Smooth muscle cell (in vitro differentiated cells): Measurements from ENCODE around the gene AQR. TPM values are rescaled to one million over a fixed set of nuclear protein-coding genes. Genes with fewer than 3 reads are reported as not detected.

ENCODE experiments used
- DNase-seq: peaks from one replicate; lab custom pipeline; 2025; ENCODE audit not compliant: unreplicated experiment; lab: John Stamatoyannopoulos, UW
- H2AFZ ChIP-seq: fragments of 200-600 bp; sonication (generic); 2 replicates; pipeline ENCODE4 v1.6.0; 2016; ENCODE audit warnings: antibody characterized with exemption, low read depth, mild to moderate bottlenecking
- H3F3A ChIP-seq: fragments of 200-600 bp; sonication (generic); 2 replicates; pipeline ENCODE4 v1.6.0; 2017; ENCODE audit warnings: antibody characterized with exemption, low read depth
- H3K27ac ChIP-seq: fragments of 200-600 bp; sonication (generic); 2 replicates; pipeline ENCODE4 v1.5.1; 2016; ENCODE audit warnings: low read depth, mild to moderate bottlenecking
- H3K27me3 ChIP-seq: fragments of 200-600 bp; sonication (generic); 2 replicates; pipeline ENCODE4 v1.6.1; 2016; ENCODE audit warnings: low read depth, mild to moderate bottlenecking
- H3K36me3 ChIP-seq: fragments of 200-600 bp; sonication (generic); 2 replicates; pipeline ENCODE4 v1.5.1; 2016; ENCODE audit warnings: low read depth
- H3K4me1 ChIP-seq: fragments of 200-600 bp; sonication (generic); 2 replicates; pipeline ENCODE4 v1.5.1; 2016; ENCODE audit warnings: low read depth
- H3K4me2 ChIP-seq: fragments of 200-600 bp; sonication (generic); 2 replicates; pipeline ENCODE4 v1.6.0; 2016; ENCODE audit warnings: mild to moderate bottlenecking
- H3K4me3 ChIP-seq: fragments of 200-600 bp; sonication (generic); 2 replicates; pipeline ENCODE4 v1.5.1; 2016; ENCODE audit warnings: mild to moderate bottlenecking
- H3K79me2 ChIP-seq: fragments of 200-600 bp; sonication (generic); 2 replicates; pipeline ENCODE4 v1.6.0; 2016; ENCODE audit warnings: low read depth, mild to moderate bottlenecking
- H3K9ac ChIP-seq: fragments of 200-600 bp; sonication (generic); 2 replicates; pipeline ENCODE4 v1.6.0; 2016; ENCODE audit warnings: low read depth
- H3K9me3 ChIP-seq: fragments of 200-600 bp; sonication (generic); replicated peaks from 2 replicates; pipeline ENCODE4 v1.5.1; 2016; ENCODE audit warnings: low read depth
- H4K20me1 ChIP-seq: fragments of 200-600 bp; sonication (generic); 2 replicates; pipeline ENCODE4 v1.6.0; 2016; ENCODE audit warnings: low read depth
- CTCF ChIP-seq: fragments of 200-600 bp; sonication (generic); IDR thresholded peaks from 2 replicates; pipeline ENCODE4 v1.5.1; 2017; ENCODE audit warnings: borderline replicate concordance, mild to moderate bottlenecking, antibody characterized with exemption; ENCODE audit not compliant: insufficient read depth, poor library complexity, severe bottlenecking
- WGBS: methylation state at CpG from one replicate; pipeline ENCODE4 v1.1.7; 2016; ENCODE audit warnings: low lambda C conversion rate; 5-methylcytosine and 5-hydroxymethylcytosine counted together
- polyA plus RNA-seq: library from polyadenylated mRNA; unstranded; fragments of >200 nt; fragmentation: Nextera tagmentation; extraction: Ambion mirVana; gene quantifications from 2 replicates; pipeline ENCODE4 v1.2.1, GENCODE V29; 2016
- total RNA-seq: library from RNA; depleted of rRNA; stranded (reverse); fragments of >200 nt; gene quantifications from 2 replicates; pipeline ENCODE4 v1.2.3, GENCODE V29; 2014

AQR gene
- total and polyA plus RNA-seq, 2 experiments from 2014 or later: 13.0 to 33.6 TPM

DNA sequence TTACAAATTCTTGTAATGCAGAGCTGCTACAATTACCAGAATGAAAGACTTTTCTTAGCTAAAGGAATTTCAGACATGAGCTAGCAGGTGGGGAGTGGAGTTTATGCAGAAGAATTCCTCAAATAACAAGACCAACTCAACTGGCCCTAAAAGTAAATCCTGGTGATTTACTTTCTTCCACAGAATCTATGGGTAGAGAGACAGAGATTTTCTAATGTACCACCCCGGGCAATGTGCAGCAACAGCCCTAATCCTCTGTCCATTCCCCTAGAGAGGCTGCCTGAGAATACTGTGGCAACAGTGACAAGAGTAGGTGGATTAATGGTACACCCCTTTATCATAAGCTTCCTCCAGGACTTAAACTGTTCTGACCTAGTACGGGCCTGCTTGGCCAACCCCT is 55.2 kb downstream of the AQR start:
- no peak for TF ChIP-seq CTCF
- no peaks in the 10 kb centered on the region for H3K27me3 ChIP-seq
- H4K20me1 ChIP-seq: no peaks in the 10 kb centered on the region
- H3K9me3 ChIP-seq: peaks cover 4% of the 10 kb centered on the region
- peaks cover 53% of the 10 kb centered on the region for H3K36me3 ChIP-seq
- H3K4me2 ChIP-seq: no peak overlapping the region
- DNase-seq: no peak
- no peak overlapping the region for H3K9ac ChIP-seq
- no peaks in the 10 kb centered on the region for H3K79me2 ChIP-seq
- H3K4me3 ChIP-seq: no peak overlapping the region
- 66% methylated on average over 2 of the region's 2 CpGs for WGBS
- H2AFZ ChIP-seq: no peak overlapping the region
- no peaks in the 10 kb centered on the region for H3F3A ChIP-seq
- H3K27ac ChIP-seq: no peak overlapping the region
- H3K4me1 ChIP-seq: no peaks in the 10 kb centered on the region

DNA sequence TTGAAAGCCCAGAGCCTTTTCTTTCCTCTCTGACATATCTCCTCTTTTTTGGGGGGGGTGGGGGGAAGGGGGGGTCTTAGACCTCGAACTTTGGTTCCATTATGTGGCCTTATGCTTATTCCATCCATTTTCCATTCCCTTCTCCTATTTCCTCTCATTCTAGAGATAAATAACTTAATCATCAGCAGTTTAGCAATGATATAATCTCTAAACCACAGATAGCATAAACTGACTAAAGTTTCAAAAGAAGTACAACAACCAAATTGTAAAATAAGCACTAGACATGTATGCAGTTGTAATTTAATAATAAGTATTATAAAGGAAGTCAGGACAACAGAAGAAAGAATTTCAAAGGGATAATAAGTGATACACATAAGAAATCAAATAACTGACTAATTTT is 64.5 kb downstream of the AQR start:
- 100% methylated on average over 1 of the region's 1 CpG for WGBS
- H3K9ac ChIP-seq: no peak overlapping the region
- no peak overlapping the region for H2AFZ ChIP-seq
- no peaks in the 10 kb centered on the region for H4K20me1 ChIP-seq
- no peaks in the 10 kb centered on the region for H3K27me3 ChIP-seq
- no peak for DNase-seq
- no peak overlapping the region for H3K27ac ChIP-seq
- H3K36me3 ChIP-seq: peaks cover 19% of the 10 kb centered on the region
- no peaks in the 10 kb centered on the region for H3F3A ChIP-seq
- no peaks in the 10 kb centered on the region for H3K79me2 ChIP-seq
- H3K4me1 ChIP-seq: no peaks in the 10 kb centered on the region
- no peak for TF ChIP-seq CTCF
- H3K4me2 ChIP-seq: no peak overlapping the region
- H3K4me3 ChIP-seq: no peak overlapping the region
- H3K9me3 ChIP-seq: no peaks in the 10 kb centered on the region

GRCh38 chr15:34904527-34904926 is 65.0 kb downstream of the AQR start:
- no peak for TF ChIP-seq CTCF
- no peaks in the 10 kb centered on the region for H3F3A ChIP-seq
- no peak overlapping the region for H3K9ac ChIP-seq
- H3K36me3 ChIP-seq: peaks cover 17% of the 10 kb centered on the region
- H3K27me3 ChIP-seq: no peaks in the 10 kb centered on the region
- H3K9me3 ChIP-seq: no peaks in the 10 kb centered on the region
- H3K27ac ChIP-seq: no peak overlapping the region
- H3K4me2 ChIP-seq: no peak overlapping the region
- no peak overlapping the region for H2AFZ ChIP-seq
- H3K4me1 ChIP-seq: no peaks in the 10 kb centered on the region
- no peak for DNase-seq
- WGBS: 95% methylated on average over 1 of the region's 1 CpG
- H3K4me3 ChIP-seq: no peak overlapping the region
- H4K20me1 ChIP-seq: no peaks in the 10 kb centered on the region
- no peaks in the 10 kb centered on the region for H3K79me2 ChIP-seq

GRCh38 chr15:34900748-34901147 is 68.8 kb downstream of the AQR start:
- Histone ChIP-seq H3K36me3 (peaks cover 12% of the 10 kb centered on the region), H3K27ac (no peak overlapping the region), H2AFZ (no peak overlapping the region), H3K4me3 (no peak overlapping the region), H3K27me3 (no peaks in the 10 kb centered on the region), H3K4me1 (no peaks in the 10 kb centered on the region), H3F3A (no peaks in the 10 kb centered on the region), H4K20me1 (no peaks in the 10 kb centered on the region), H3K4me2 (no peak overlapping the region), H3K9me3 (no peaks in the 10 kb centered on the region), H3K9ac (no peak overlapping the region), H3K79me2 (no peaks in the 10 kb centered on the region)
- WGBS: 93% methylated on average over 7 of the region's 7 CpGs
- TF ChIP-seq CTCF: no peak
- DNase-seq: no peak
